ENCODE measurements around the gene JADE2. TPM values are rescaled to one million over a fixed set of nuclear protein-coding genes. Genes with fewer than 3 reads are reported as not detected.
A peak's percentile ranks its signal among the peaks of the same experiment; 100 is the strongest.

The JADE2 gene
- total and polyA plus RNA-seq, 2 of the 8 experiments (the other 6 are each of a cell fraction or from before 2014, with no cell fraction given) = 19.2 to 55.8 TPM

DNA sequence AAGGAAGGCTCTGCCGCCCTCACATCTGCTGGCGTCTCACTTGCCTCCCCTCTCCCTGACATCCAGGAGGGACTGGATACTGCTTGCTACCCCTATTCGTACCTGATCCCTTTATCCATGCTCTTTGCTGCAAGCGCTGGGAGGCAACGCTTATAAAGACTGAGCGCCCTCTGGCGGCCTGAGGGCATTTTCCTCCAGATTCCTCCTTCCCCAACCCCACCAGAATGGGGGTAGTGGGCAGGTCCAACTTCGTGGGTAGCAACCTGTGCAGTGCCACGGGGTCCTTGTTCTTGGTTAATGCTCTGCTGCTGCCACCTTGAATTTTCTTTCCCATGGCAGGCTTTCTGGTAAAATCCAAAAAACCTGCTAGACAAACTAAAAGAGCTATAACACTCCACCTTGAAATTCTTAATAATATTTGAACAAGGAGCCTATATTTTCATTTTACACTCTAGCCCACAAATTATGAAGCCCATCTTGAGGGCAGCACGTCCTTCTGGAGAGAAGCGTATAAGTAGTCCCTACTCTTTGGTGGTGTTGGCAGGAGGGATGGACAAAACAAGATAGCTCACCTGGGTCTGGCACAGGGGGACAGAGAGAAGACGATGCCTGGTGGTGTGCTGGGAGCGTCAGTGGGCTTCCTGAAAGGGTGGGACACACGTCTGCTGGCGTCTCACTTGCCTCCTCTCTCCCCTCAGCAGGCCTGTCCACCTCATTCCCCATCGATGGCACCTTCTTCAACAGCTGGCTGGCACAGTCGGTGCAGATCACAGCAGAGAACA lies 52.5 kb downstream of the JADE2 start:
- Histone ChIP-seq H3K79me1 (ENCODE audit: low read depth, low read length) (no peaks in the 10 kb centered on the region; the same call in 1 of the 2 replicates), H3K4ac (replicated peaks; ENCODE audit: insufficient read length, low read depth, low read length) (no peak overlapping the region), H3K14ac (ENCODE audit: insufficient read length) (no peak overlapping the region), H3K9ac (replicated peaks in 1 of 4; ENCODE audit: extremely low read depth in 1 of 4, low read depth in 3 of 4, low read length in 3 of 4) (no peak overlapping the region), H2AFZ (ENCODE audit: low read length) (no peak overlapping the region), H4K5ac (ENCODE audit: insufficient read length, low read depth, low read length) (no peak overlapping the region), H3K4me3 (ENCODE audit: extremely low read depth in 1 of 4, insufficient read depth in 2 of 4, low read depth in 3 of 4, low read length in 4 of 4) (no peak overlapping the region), H3K27ac (ENCODE audit: low read depth, low read length) (no peak overlapping the region), H4K8ac (ENCODE audit: extremely low read depth, insufficient read depth, low read length) (no peak overlapping the region), H3K4me2 (ENCODE audit: insufficient read depth in 1 of 2, low read depth in 2 of 2, low read length in 2 of 2) (no peak overlapping the region), H3K56ac (replicated peaks; ENCODE audit: insufficient read length, low read depth, low read length) (no peak overlapping the region), H3K18ac (ENCODE audit: extremely low read depth, low read length) (no peak overlapping the region), H3K23ac (ENCODE audit: insufficient read length) (no peak overlapping the region), H3K36me3 (ENCODE audit: control insufficient read depth in 2 of 4, insufficient read depth in 4 of 4, low read length in 3 of 4) (peaks cover 14 to 63% (median 36%) of the 10 kb centered on the region in 4 experiments; a peak in 7 of 8 replicates), H3K27me3 (replicated peaks in 1 of 4; ENCODE audit: control insufficient read depth in 3 of 4, extremely low read depth in 1 of 4, insufficient read depth in 3 of 4, low read length in 3 of 4) (no peaks in the 10 kb centered on the region), H3K9me3 (ENCODE audit: insufficient read depth in 2 of 2, low read depth in 1 of 2, low read length in 1 of 2) (no peaks in the 10 kb centered on the region), H2BK20ac (ENCODE audit: low read length) (no peak overlapping the region), H2BK5ac (ENCODE audit: low read depth, low read length) (no peak overlapping the region), H4K91ac (replicated peaks; ENCODE audit: insufficient read length, low read length) (no peak overlapping the region), H2BK120ac (replicated peaks; ENCODE audit: low read depth, low read length) (no peak overlapping the region), H2BK15ac (ENCODE audit: low read length) (0 out of 2 replicates have a peak overlapping the region, but pooled peaks have one; percentile 61), H4K20me1 (replicated peaks in 1 of 2; ENCODE audit: control insufficient read depth in 1 of 2, insufficient read depth in 2 of 2, low read length in 2 of 2) (peaks cover 2 to 10% of the 10 kb centered on the region in 2 experiments), H2AK5ac (ENCODE audit: low read depth, low read length) (no peak overlapping the region), H3K79me2 (ENCODE audit: control insufficient read depth in 1 of 2, insufficient read depth in 2 of 2, low read length in 2 of 2) (no peaks in the 10 kb centered on the region), H2BK12ac (ENCODE audit: low read depth, low read length) (0 out of 2 replicates have a peak overlapping the region, but pooled peaks have one; percentile 2), H3K23me2 (ENCODE audit: low read depth, low read length) (no peaks in the 10 kb centered on the region), H3K4me1 (replicated peaks in 1 of 4; ENCODE audit: control insufficient read depth in 3 of 4, insufficient read depth in 4 of 4, low read length in 3 of 4) (no peaks in the 10 kb centered on the region; a peak in 1 of 7 replicates)
- ChIA-PET POLR2A (ENCODE audit: partially characterized antibody) (interaction anchor here (0.6 to 2.5 kb wide), 7 partner anchors 13 to 373 kb away, joined by 3 to 10 read pairs (median 3); partner anchors contain the start of gene PPP2CA), CTCF (ENCODE audit: partially characterized antibody) (interaction anchor here (0.5 to 11.6 kb wide), 44 partner anchors 9 to 278 kb away, joined by 3 to 97 read pairs (median 4); partner anchors contain the start of genes CDKN2AIPNL and JADE2)
- FAIRE-seq (peak; percentile 94), DNase-seq (ENCODE audit: low read depth in 1 of 2, low spot score in 2 of 2) (peak; percentile 69 to 94)
- 47% methylated on average over 15 of the region's 17 CpGs; no CpG with 5 or more reads in 1 of the 2 experiments for WGBS, 2 experiments (ENCODE audit: extremely low coverage in 1 of 2, insufficient coverage in 1 of 2, insufficient read length in 1 of 2, insufficient replicate concordance in 2 of 2, low coverage in 1 of 2, low lambda C conversion rate in 2 of 2, missing lambda C conversion rate in 1 of 2)
- no peak for TF ChIP-seq JUN (IDR thresholded peaks at IDR 0.05; ENCODE audit: low read depth, low read length)
- TF ChIP-seq SAP30 (IDR thresholded peaks at IDR 0.05; ENCODE audit: insufficient read depth, insufficient replicate concordance, low read length) = no peak
- TF ChIP-seq, protein P1, sequence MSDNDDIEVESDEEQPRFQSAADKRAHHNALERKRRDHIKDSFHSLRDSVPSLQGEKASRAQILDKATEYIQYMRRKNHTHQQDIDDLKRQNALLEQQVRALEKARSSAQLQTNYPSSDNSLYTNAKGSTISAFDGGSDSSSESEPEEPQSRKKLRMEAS (IDR thresholded peaks at IDR 0.05) = peak; percentile 17; the same call in 1 of the 2 replicates
- TF ChIP-seq BCL11A (IDR thresholded peaks at IDR 0.05; ENCODE audit: low read depth in 2 of 2, low read length in 2 of 2) = no peak
- no peak for TF ChIP-seq SRF (IDR thresholded peaks at IDR 0.05; ENCODE audit: low read depth, low read length)
- TF ChIP-seq TEAD4 (IDR thresholded peaks at IDR 0.05; ENCODE audit: low read depth, low read length) = peak; percentile 63
- no peak for TF ChIP-seq POU5F1 (IDR thresholded peaks at IDR 0.05; ENCODE audit: low read depth, low read length)
- TF ChIP-seq CBX8 (IDR thresholded peaks at IDR 0.05; ENCODE audit: borderline replicate concordance, low read depth, low read length) = no peak
- TF ChIP-seq CTBP2 (IDR thresholded peaks at IDR 0.05; ENCODE audit: borderline replicate concordance, insufficient read depth, insufficient read length, low read length) = no peak

All from H1 (cell line).